Measurements from ENCODE around the gene SIX2. TPM values are rescaled to one million over a fixed set of nuclear protein-coding genes. Genes with fewer than 3 reads are reported as not detected.

The SIX2 gene
- total and polyA plus RNA-seq, 9 of the 15 experiments (the other 6 are each of a cell fraction or from before 2014, with no cell fraction given), result not detected

DNA sequence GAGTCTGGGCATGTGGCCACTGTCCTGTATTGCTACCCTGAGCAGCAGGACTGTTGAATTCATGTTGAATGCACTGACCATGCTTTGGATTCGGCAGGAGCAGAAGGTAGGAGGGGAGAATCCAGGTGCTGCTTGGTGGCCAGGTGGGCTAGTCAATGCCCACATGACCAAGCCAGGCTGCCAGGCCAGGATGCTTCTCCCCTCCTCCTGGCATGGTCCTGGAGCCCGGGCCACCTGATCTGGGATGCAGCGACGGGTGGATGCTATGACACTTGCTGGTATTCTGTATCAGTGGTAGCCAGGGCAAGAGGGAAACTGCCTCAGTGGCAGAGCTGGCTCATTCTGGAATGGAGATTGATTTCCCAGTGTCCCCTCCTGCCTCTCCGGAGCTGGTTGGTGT is 14.8 kb upstream of the SIX2 start (continued):
- no peak for TF ChIP-seq KLF16 (IDR thresholded peaks at IDR 0.05)

DNA sequence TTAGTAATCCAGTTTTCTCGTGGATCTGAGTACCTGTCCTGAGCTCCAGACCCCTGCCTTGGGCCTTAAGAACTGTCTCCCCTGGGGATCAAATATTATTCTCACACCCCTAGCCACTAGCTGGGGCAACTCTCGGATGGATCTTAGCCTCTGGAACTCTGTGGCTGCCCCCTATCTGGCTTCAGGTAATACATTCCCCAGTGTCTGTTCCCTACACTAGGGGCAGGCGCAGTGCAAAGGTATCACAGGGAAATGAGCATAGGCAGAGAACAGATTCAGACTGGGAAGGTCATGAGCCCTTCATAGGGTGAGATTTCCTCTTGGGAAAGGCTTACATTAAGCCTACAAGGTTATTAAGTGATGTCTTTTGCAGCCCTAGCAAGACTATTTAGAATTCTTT is 11.2 kb upstream of the SIX2 start:
- FAIRE-seq, result no peak
- intact Hi-C loops (cut with micrococcal nuclease) (no loop called here), in situ Hi-C loops (cut with MboI) (no loop called here)
- DNase-seq (ENCODE audit: extremely low read depth in 1 of 4, low spot score in 3 of 4), result no peak
- WGBS (ENCODE audit: insufficient coverage, low coverage, missing lambda C conversion rate), result 0% methylated on average over 3 of the region's 3 CpGs
- no peaks in the 10 kb centered on the region for H3K36me3 ChIP-seq (ENCODE audit: control insufficient read depth, insufficient read depth, low read length)
- no peaks in the 10 kb centered on the region for H3K79me2 ChIP-seq (ENCODE audit: control insufficient read depth, insufficient read depth, low read length)
- no peaks in the 10 kb centered on the region; a peak in 1 of 5 replicates for H3K4me1 ChIP-seq (replicated peaks in 1 of 2; ENCODE audit: control insufficient read depth in 2 of 2, insufficient read depth in 2 of 2, low read length in 2 of 2)
- TF ChIP-seq SMARCB1 (IDR thresholded peaks at IDR 0.05; ENCODE audit: insufficient read length, low read depth) (no peak), HDAC8 (tag; IDR thresholded peaks at IDR 0.05) (no peak), ZFP1 (CRISPR knock-in tag; IDR thresholded peaks at IDR 0.05) (no peak), CTCF (IDR thresholded peaks at IDR 0.05 in 2 of 3, conservative IDR thresholded peaks at IDR 0.05 in 1 of 3; ENCODE audit: insufficient read depth in 2 of 3, low read depth in 1 of 3, low read length in 3 of 3) (peak in 1 of 3 experiments; percentile 33; a peak in 1 of 6 replicates)
- BruUV-seq (replicated peaks), result no TSS peak
- H3K4me3 ChIP-seq, result no peak overlapping the region
- H3K4me2 ChIP-seq (ENCODE audit: insufficient read depth, low read length), result no peak overlapping the region
- ChIA-PET POLR2A (no interaction called here), CTCF (ENCODE audit: low intra/inter-chr PET ratio) (no interaction called here)
- H3K9me3 ChIP-seq (replicated peaks; ENCODE audit: control insufficient read depth, insufficient read depth, low read depth, low read length), result no peaks in the 10 kb centered on the region
- no peak overlapping the region for H3K27ac ChIP-seq (ENCODE audit: extremely low read depth, low read depth, low read length)
- no peak overlapping the region for H2AFZ ChIP-seq (ENCODE audit: low read depth, low read length)
- H3K9ac ChIP-seq (ENCODE audit: insufficient read depth in 1 of 2, low read depth in 2 of 2, low read length in 2 of 2), result no peak overlapping the region
- H3K9me1 ChIP-seq (ENCODE audit: control insufficient read depth, insufficient read depth, low read length), result no peaks in the 10 kb centered on the region
- no peak for ATAC-seq
- H4K20me1 ChIP-seq (replicated peaks; ENCODE audit: control insufficient read depth, insufficient read depth, low read length), result no peaks in the 10 kb centered on the region
- peaks cover under 1 to 8% of the 10 kb centered on the region in 2 experiments; a peak in 2 of 5 replicates for H3K27me3 ChIP-seq (ENCODE audit: control insufficient read depth in 2 of 2, insufficient read depth in 2 of 2, low read length in 2 of 2)

Data from K562 (cell line).